H1 (cell line): ENCODE data around the gene CST5. TPM values are rescaled to one million over a fixed set of nuclear protein-coding genes. Genes with fewer than 3 reads are reported as not detected.

ENCODE experiments used
- CTCF ChIA-PET: fragments of 300-600 bp; sonication (Branson Sonifier 250); formaldehyde crosslinking; loops from one replicate; lab custom pipeline; 2021; ENCODE audit not compliant: partially characterized antibody; lab: Charles Lee
- POLR2A ChIA-PET: fragments of 300-600 bp; sonication (Branson Sonifier 250); formaldehyde crosslinking; loops from one replicate; lab custom pipeline; 2021; ENCODE audit warnings: inconsistent platforms; ENCODE audit not compliant: partially characterized antibody; lab: Charles Lee
- DNase-seq, 2 experiments: peaks; one replicate each; pipeline versions ENCODE4 v3.0.0 to v3.0.0-alpha.2; 2010 to 2022; ENCODE audit warnings: low spot score in 2 of 2, low read depth in 1 of 2, mixed read lengths in 1 of 2
- FAIRE-seq: peaks from 2 replicates; lab custom pipeline; 2011; peaks lifted over from hg19 to GRCh38; lab: Jason Lieb, UNC
- H2AFZ ChIP-seq: 2 replicates; pipeline ENCODE4 v1.8.1; 2012; ENCODE audit warnings: low read length, inconsistent platforms
- H2AK5ac ChIP-seq: 2 replicates; pipeline ENCODE4 v1.6.1; 2013; ENCODE audit warnings: low read depth, low read length
- H2BK120ac ChIP-seq: replicated peaks from 2 replicates; pipeline ENCODE3; 2013; ENCODE audit warnings: low read depth, low read length, inconsistent platforms
- H2BK12ac ChIP-seq: 2 replicates; pipeline ENCODE4 v1.6.1; 2013; ENCODE audit warnings: low read depth, low read length
- H2BK15ac ChIP-seq: 2 replicates; pipeline ENCODE4 v1.6.1; 2013; ENCODE audit warnings: low read length
- H2BK20ac ChIP-seq: 2 replicates; pipeline ENCODE4 v1.6.1; 2013; ENCODE audit warnings: low read length
- H2BK5ac ChIP-seq: 2 replicates; pipeline ENCODE4 v1.6.1; 2013; ENCODE audit warnings: low read depth, low read length
- H3K14ac ChIP-seq: 2 replicates; pipeline ENCODE4 v1.6.1; 2013; ENCODE audit warnings: inconsistent platforms; ENCODE audit not compliant: insufficient read length
- H3K18ac ChIP-seq: 2 replicates; pipeline ENCODE4 v1.6.1; 2013; ENCODE audit warnings: low read length; ENCODE audit errors: extremely low read depth
- H3K23ac ChIP-seq: 2 replicates; pipeline ENCODE4 v1.6.1; 2013; ENCODE audit warnings: inconsistent platforms; ENCODE audit not compliant: insufficient read length
- H3K23me2 ChIP-seq: 2 replicates; pipeline ENCODE4 v1.6.1; 2013; ENCODE audit warnings: low read depth, low read length
- H3K27ac ChIP-seq: 2 replicates; pipeline ENCODE4 v1.6.1; 2011; ENCODE audit warnings: low read depth, low read length, inconsistent platforms
- H3K27me3 ChIP-seq, 4 experiments: replicated peaks in 1 of 4; 1 replicate in 1 of 4; 2 replicates in 3 of 4; pipeline versions ENCODE4 v1.6.1 to v1.8.1; 2011 to 2013; ENCODE audit warnings: low read length in 3 of 4, mild to moderate bottlenecking in 3 of 4, inconsistent platforms in 2 of 4, mixed read lengths in 2 of 4, moderate library complexity in 1 of 4; ENCODE audit not compliant: control insufficient read depth in 3 of 4, insufficient read depth in 3 of 4; ENCODE audit errors: extremely low read depth in 1 of 4
- H3K36me3 ChIP-seq, 4 experiments: 2 replicates each; pipeline versions ENCODE4 v1.6.1 to v1.8.1; 2011 to 2013; ENCODE audit warnings: mild to moderate bottlenecking in 4 of 4, low read length in 3 of 4, moderate library complexity in 2 of 4, control low read depth in 1 of 4, inconsistent platforms in 1 of 4; ENCODE audit not compliant: insufficient read depth in 4 of 4, control insufficient read depth in 2 of 4
- H3K4ac ChIP-seq: replicated peaks from 2 replicates; pipeline ENCODE3; 2013; ENCODE audit warnings: low read length, low read depth, mixed read lengths, inconsistent platforms; ENCODE audit not compliant: insufficient read length
- H3K4me1 ChIP-seq, 4 experiments: replicated peaks in 1 of 4; 1 replicate in 1 of 4; 2 replicates in 3 of 4; pipeline versions ENCODE4 v1.6.1 to v1.8.1; 2011 to 2013; ENCODE audit warnings: low read length in 3 of 4, inconsistent platforms in 2 of 4, mixed read lengths in 1 of 4; ENCODE audit not compliant: insufficient read depth in 4 of 4, control insufficient read depth in 3 of 4
- H3K4me2 ChIP-seq, 2 experiments: 2 replicates each; pipeline versions ENCODE4 v1.6.1 to v1.8.1; 2011 to 2013; ENCODE audit warnings: low read depth in 2 of 2, low read length in 2 of 2, control low read depth in 1 of 2, inconsistent platforms in 1 of 2, mild to moderate bottlenecking in 1 of 2; ENCODE audit not compliant: insufficient read depth in 1 of 2
- H3K4me3 ChIP-seq, 4 experiments: fragments of 200-600, 300-600 bp in 1 of 4; sonication (generic), shearing (Covaris generic), sonication (Bioruptor Twin) in 1 of 4; 2 replicates each; pipeline versions ENCODE4 v1.5.1 to v1.8.1; 2011 to 2016; ENCODE audit warnings: low read length in 4 of 4, low read depth in 3 of 4, control low read depth in 2 of 4, inconsistent platforms in 2 of 4, mild to moderate bottlenecking in 2 of 4, mixed read lengths in 1 of 4, moderate library complexity in 1 of 4; ENCODE audit not compliant: insufficient read depth in 2 of 4; ENCODE audit errors: extremely low read depth in 1 of 4
- H3K56ac ChIP-seq: replicated peaks from 2 replicates; pipeline ENCODE3; 2013; ENCODE audit warnings: low read depth, mild to moderate bottlenecking, mixed read lengths, low read length, inconsistent platforms; ENCODE audit not compliant: insufficient read length
- H3K79me1 ChIP-seq: 2 replicates; pipeline ENCODE4 v1.6.1; 2013; ENCODE audit warnings: low read depth, low read length, control low read depth
- H3K79me2 ChIP-seq, 2 experiments: 2 replicates each; pipeline versions ENCODE4 v1.6.1 to v1.8.1; 2012 to 2013; ENCODE audit warnings: low read length in 2 of 2, mild to moderate bottlenecking in 2 of 2, inconsistent platforms in 1 of 2; ENCODE audit not compliant: insufficient read depth in 2 of 2, control insufficient read depth in 1 of 2
- H3K9ac ChIP-seq, 4 experiments: replicated peaks in 1 of 4; 1 replicate in 1 of 4; 2 replicates in 3 of 4; pipeline versions ENCODE4 v1.6.1 to v1.8.1; 2011 to 2013; ENCODE audit warnings: low read depth in 3 of 4, low read length in 3 of 4, control low read depth in 2 of 4, mild to moderate bottlenecking in 2 of 4, moderate library complexity in 2 of 4, inconsistent platforms in 1 of 4; ENCODE audit errors: extremely low read depth in 1 of 4
- H3K9me3 ChIP-seq, 2 experiments: 2 replicates each; pipeline versions ENCODE4 v1.6.1 to v1.8.1; 2012 to 2013; ENCODE audit warnings: mild to moderate bottlenecking in 2 of 2, moderate library complexity in 2 of 2, control low read depth in 1 of 2, inconsistent platforms in 1 of 2, low read depth in 1 of 2, low read length in 1 of 2, mixed read lengths in 1 of 2; ENCODE audit not compliant: insufficient read depth in 2 of 2
- H4K20me1 ChIP-seq, 2 experiments: replicated peaks in 1 of 2; 2 replicates each; pipeline versions ENCODE3 to v1.8.1; 2011 to 2013; ENCODE audit warnings: inconsistent platforms in 2 of 2, low read length in 2 of 2, mild to moderate bottlenecking in 1 of 2; ENCODE audit not compliant: insufficient read depth in 2 of 2, control insufficient read depth in 1 of 2
- H4K5ac ChIP-seq: 2 replicates; pipeline ENCODE4 v1.6.1; 2013; ENCODE audit warnings: low read length, low read depth, mixed read lengths, inconsistent platforms; ENCODE audit not compliant: insufficient read length
- H4K8ac ChIP-seq: 2 replicates; pipeline ENCODE4 v1.8.0; 2013; ENCODE audit warnings: mild to moderate bottlenecking, moderate library complexity, low read length, inconsistent platforms; ENCODE audit not compliant: insufficient read depth; ENCODE audit errors: extremely low read depth
- H4K91ac ChIP-seq: replicated peaks from 2 replicates; pipeline ENCODE3; 2013; ENCODE audit warnings: low read length, mixed read lengths, inconsistent platforms; ENCODE audit not compliant: insufficient read length
- BCL11A ChIP-seq, 2 experiments: IDR thresholded peaks; one replicate each; pipeline ENCODE4 v1.6.1; 2011; ENCODE audit warnings: low read depth in 2 of 2, low read length in 2 of 2, mild to moderate bottlenecking in 2 of 2
- CHD2 ChIP-seq: IDR thresholded peaks from 2 replicates; pipeline ENCODE4 v1.6.1; 2012; ENCODE audit warnings: low read length, improper control_type of control experiment
- CTCF ChIP-seq, 3 experiments: IDR thresholded peaks; 1 replicate in 2 of 3; 2 replicates in 1 of 3; pipeline versions ENCODE4 v1.5.1 to v1.6.1; 2011; ENCODE audit warnings: low read length in 3 of 3, mild to moderate bottlenecking in 3 of 3, inconsistent platforms in 2 of 3, low read depth in 1 of 3, moderate library complexity in 1 of 3; ENCODE audit not compliant: insufficient read depth in 1 of 3; ENCODE audit errors: control extremely low read depth in 1 of 3
- EGR1 ChIP-seq: IDR thresholded peaks from 2 replicates; pipeline ENCODE4 v1.6.1; 2011; ENCODE audit warnings: low read depth, low read length, borderline replicate concordance
- FOSL1 ChIP-seq: IDR thresholded peaks from 2 replicates; pipeline ENCODE4 v1.6.1; 2011; ENCODE audit warnings: mild to moderate bottlenecking, low read depth, low read length, moderate library complexity; ENCODE audit not compliant: insufficient read depth
- HDAC2 ChIP-seq, 2 experiments: fragments of 300-600 bp in 1 of 2; sonication (generic) in 1 of 2; IDR thresholded peaks; 2 replicates each; pipeline ENCODE4 v1.6.1; 2011 to 2012; ENCODE audit warnings: low read depth in 2 of 2, low read length in 2 of 2, mild to moderate bottlenecking in 2 of 2, moderate library complexity in 2 of 2, borderline replicate concordance in 1 of 2, inconsistent platforms in 1 of 2
- HDAC6 ChIP-seq: IDR thresholded peaks from one replicate; pipeline ENCODE4 v1.7.1; 2012; ENCODE audit warnings: low read depth, mild to moderate bottlenecking, inconsistent platforms, low read length, moderate library complexity
- JUND ChIP-seq: IDR thresholded peaks from 2 replicates; pipeline ENCODE4 v1.6.1; 2011; ENCODE audit warnings: mild to moderate bottlenecking, improper control_type of control experiment, low read length
- RXRA ChIP-seq: IDR thresholded peaks from 2 replicates; pipeline ENCODE4 v1.6.1; 2011; ENCODE audit warnings: low read depth, mild to moderate bottlenecking, low read length, moderate library complexity; ENCODE audit not compliant: insufficient read depth
- SIN3A ChIP-seq, 2 experiments: IDR thresholded peaks in 1 of 2; conservative IDR thresholded peaks in 1 of 2; 2 replicates each; pipeline ENCODE4 v1.6.1; 2011 to 2012; ENCODE audit warnings: low read length in 2 of 2, improper control_type of control experiment in 1 of 2, low read depth in 1 of 2, mild to moderate bottlenecking in 1 of 2
- SIX5 ChIP-seq: IDR thresholded peaks from 2 replicates; pipeline ENCODE4 v1.6.1; 2011; ENCODE audit warnings: mild to moderate bottlenecking, low read depth, low read length
- TEAD4 ChIP-seq: IDR thresholded peaks from 2 replicates; pipeline ENCODE4 v1.6.1; 2012; ENCODE audit warnings: low read depth, low read length, inconsistent platforms, mixed read lengths
- WGBS, 2 experiments: shearing (Covaris generic) in 1 of 2; methylation state at CpG; one replicate each; pipeline versions ENCODE4 v1.1.6 to v1.1.7; 2013 to 2015; ENCODE audit warnings: low lambda C conversion rate in 2 of 2, mixed read lengths in 2 of 2, inconsistent platforms in 1 of 2, low coverage in 1 of 2, missing lambda C conversion rate in 1 of 2; ENCODE audit not compliant: insufficient replicate concordance in 2 of 2, insufficient coverage in 1 of 2, insufficient read length in 1 of 2; ENCODE audit errors: extremely low coverage in 1 of 2, missing lambda C conversion rate in 1 of 2; 5-methylcytosine and 5-hydroxymethylcytosine counted together
- polyA plus RNA-seq, 7 experiments: library from polyadenylated mRNA; depleted of rRNA in 3 of 7; stranded (reverse) in 5 of 7; unstranded in 2 of 7; fragments of >200 nt in 5 of 7; fragments of 200-250 nt in 2 of 7; gene quantifications; 1 replicate in 5 of 7; 2 replicates in 1 of 7; 4 replicates in 1 of 7; pipeline versions ENCODE4 v1.2.1 to v1.2.3, GENCODE V29; 2011 to 2013; ENCODE audit warnings: missing spikeins in 2 of 7, mixed read lengths in 2 of 7
- total RNA-seq: library from RNA; stranded (reverse); fragmentation: NEBNext Ultra II Directional; extraction: Animal tissue kit (Norgen Biotek cat#: 25700); gene quantifications from 2 replicates; pipeline ENCODE4 v1.2.1, GENCODE V29; 2021

The CST5 gene
- total and polyA plus RNA-seq, 2 of the 8 experiments (the other 6 are each of a cell fraction or from before 2014, with no cell fraction given): not detected

DNA sequence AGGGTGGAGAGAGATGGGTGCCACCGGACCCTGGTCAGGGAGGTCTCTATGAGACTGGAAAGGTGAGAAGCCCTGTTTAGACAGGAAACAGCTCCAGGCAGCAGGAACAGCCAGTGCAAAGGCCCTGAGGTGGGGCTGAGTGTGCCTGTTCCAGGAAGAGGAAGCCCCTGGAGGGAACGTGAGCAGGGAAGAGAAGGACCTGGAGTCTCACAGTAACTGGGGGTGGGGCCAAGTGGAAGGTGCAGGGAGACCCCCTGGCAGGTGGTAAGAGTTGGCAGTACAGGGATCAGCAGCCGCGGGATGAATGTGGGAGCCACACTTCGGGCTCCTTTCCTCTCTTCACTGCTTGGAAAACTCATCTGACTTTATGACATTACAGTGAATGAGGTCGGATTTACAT lies 43.8 kb upstream of the CST5 start:
- no peak overlapping the region for H4K5ac ChIP-seq
- H3K36me3 ChIP-seq: no peaks in the 10 kb centered on the region
- no peak overlapping the region for H4K91ac ChIP-seq
- 83% methylated on average over 6 of the region's 6 CpGs; no CpG with 5 or more reads in 1 of the 2 experiments for WGBS, 2 experiments
- H3K27me3 ChIP-seq: no peaks in the 10 kb centered on the region
- FAIRE-seq: no peak
- H2AK5ac ChIP-seq: no peak overlapping the region
- H2AFZ ChIP-seq: no peak overlapping the region
- no peaks in the 10 kb centered on the region for H3K79me1 ChIP-seq
- no peak overlapping the region for H3K4me3 ChIP-seq
- H3K23ac ChIP-seq: no peak overlapping the region
- H2BK5ac ChIP-seq: no peak overlapping the region
- no peaks in the 10 kb centered on the region for H3K79me2 ChIP-seq
- no peak overlapping the region for H3K9ac ChIP-seq
- no peak overlapping the region for H3K18ac ChIP-seq
- H3K56ac ChIP-seq: no peak overlapping the region
- no peak overlapping the region for H3K4me2 ChIP-seq
- POLR2A ChIA-PET: no interaction called here
- CTCF ChIA-PET: interaction anchor here (1.8 kb wide), 1 partner anchor 14 kb away, joined by 5 read pairs; no protein-coding TSS in a partner anchor
- H2BK20ac ChIP-seq: no peak overlapping the region
- no peak overlapping the region for H3K27ac ChIP-seq
- H2BK12ac ChIP-seq: no peak overlapping the region
- no peak for DNase-seq
- H2BK120ac ChIP-seq: no peak overlapping the region
- H3K4ac ChIP-seq: no peak overlapping the region
- no peak overlapping the region for H3K14ac ChIP-seq
- no peaks in the 10 kb centered on the region; the same call in 1 of the 2 replicates for H3K23me2 ChIP-seq
- H4K20me1 ChIP-seq: no peaks in the 10 kb centered on the region
- no peak overlapping the region for H2BK15ac ChIP-seq
- H4K8ac ChIP-seq: no peak overlapping the region
- H3K9me3 ChIP-seq: no peaks in the 10 kb centered on the region
- H3K4me1 ChIP-seq: peaks cover 0 to 3% (median 1%) of the 10 kb centered on the region in 4 experiments; a peak in 2 of 7 replicates
- no peak for TF ChIP-seq CTCF (IDR thresholded peaks at IDR 0.05; ENCODE audit: control extremely low read depth in 1 of 3, insufficient read depth in 1 of 3, low read depth in 1 of 3, low read length in 3 of 3)
- no peak for TF ChIP-seq FOSL1
- TF ChIP-seq HDAC2 (IDR thresholded peaks at IDR 0.05; ENCODE audit: borderline replicate concordance in 1 of 2, low read depth in 2 of 2, low read length in 2 of 2): no peak
- TF ChIP-seq JUND: no peak
- no peak for TF ChIP-seq BCL11A (IDR thresholded peaks at IDR 0.05; ENCODE audit: low read depth in 2 of 2, low read length in 2 of 2)
- TF ChIP-seq CHD2: no peak
- TF ChIP-seq SIX5: no peak
- no peak for TF ChIP-seq TEAD4
- TF ChIP-seq RXRA: no peak
- TF ChIP-seq SIN3A (conservative IDR thresholded peaks at IDR 0.05 in 1 of 2, IDR thresholded peaks at IDR 0.05 in 1 of 2; ENCODE audit: low read depth in 1 of 2, low read length in 2 of 2): no peak
- TF ChIP-seq EGR1: no peak
- TF ChIP-seq HDAC6: no peak
